Measurements from ENCODE around the gene METTL3.
A peak's percentile ranks its signal among the peaks of the same experiment; 100 is the strongest.

Gene METTL3

GRCh38 chr14:21524575-21525490 lies 13.7 kb upstream of the METTL3 start:
- peak overlapping the region; percentile 63 for H3K9ac ChIP-seq (ENCODE audit: low read length)
- H3K27me3 ChIP-seq (ENCODE audit: control insufficient read depth, insufficient read depth, low read length) = no peaks in the 10 kb centered on the region
- H3K36me3 ChIP-seq (ENCODE audit: control insufficient read depth, insufficient read depth, low read length) = no peaks in the 10 kb centered on the region
- no peaks in the 10 kb centered on the region for H3K9me3 ChIP-seq (ENCODE audit: control insufficient read depth, low read length)
- no peak overlapping the region for H3K4me3 ChIP-seq (ENCODE audit: low read length)
- H3K4me1 ChIP-seq (ENCODE audit: control insufficient read depth, insufficient read depth, low read length) = no peaks in the 10 kb centered on the region

- Histone ChIP-seq H3K36me3 (ENCODE audit: control insufficient read depth, insufficient read depth, low read length) (no peaks in the 10 kb centered on the region), H3K4me1 (ENCODE audit: control insufficient read depth, insufficient read depth, low read length) (no peaks in the 10 kb centered on the region), H3K27me3 (ENCODE audit: control insufficient read depth, insufficient read depth, low read length) (no peaks in the 10 kb centered on the region), H3K9ac (ENCODE audit: low read length) (no peak overlapping the region), H3K4me3 (ENCODE audit: low read length) (no peak overlapping the region), H3K9me3 (ENCODE audit: control insufficient read depth, low read length) (no peaks in the 10 kb centered on the region)
Measured at GRCh38 chr14:21523203-21523602, 12.1 kb upstream of the METTL3 start.

GRCh38 chr14:21521501-21521900 lies 10.4 kb upstream of the METTL3 start:
- Histone ChIP-seq H3K4me3 (ENCODE audit: low read length) (no peak overlapping the region), H3K27me3 (ENCODE audit: control insufficient read depth, insufficient read depth, low read length) (no peaks in the 10 kb centered on the region), H3K36me3 (ENCODE audit: control insufficient read depth, insufficient read depth, low read length) (no peaks in the 10 kb centered on the region), H3K9ac (ENCODE audit: low read length) (no peak overlapping the region), H3K9me3 (ENCODE audit: control insufficient read depth, low read length) (no peaks in the 10 kb centered on the region), H3K4me1 (ENCODE audit: control insufficient read depth, insufficient read depth, low read length) (no peaks in the 10 kb centered on the region)

- Histone ChIP-seq H3K9ac (ENCODE audit: low read length) (no peak overlapping the region), H3K27me3 (ENCODE audit: control insufficient read depth, insufficient read depth, low read length) (no peaks in the 10 kb centered on the region), H3K4me3 (ENCODE audit: low read length) (no peak overlapping the region), H3K9me3 (ENCODE audit: control insufficient read depth, low read length) (no peaks in the 10 kb centered on the region), H3K36me3 (ENCODE audit: control insufficient read depth, insufficient read depth, low read length) (no peaks in the 10 kb centered on the region), H3K4me1 (ENCODE audit: control insufficient read depth, insufficient read depth, low read length) (no peaks in the 10 kb centered on the region)
Measured at GRCh38 chr14:21520767-21521166, 9.6 kb upstream of the METTL3 start.

- Histone ChIP-seq H3K4me1 (ENCODE audit: control insufficient read depth, insufficient read depth, low read length) (no peaks in the 10 kb centered on the region), H3K36me3 (ENCODE audit: control insufficient read depth, insufficient read depth, low read length) (no peaks in the 10 kb centered on the region), H3K27me3 (ENCODE audit: control insufficient read depth, insufficient read depth, low read length) (no peaks in the 10 kb centered on the region), H3K9ac (ENCODE audit: low read length) (no peak overlapping the region), H3K9me3 (ENCODE audit: control insufficient read depth, low read length) (no peaks in the 10 kb centered on the region), H3K4me3 (ENCODE audit: low read length) (no peak overlapping the region)
Measured at GRCh38 chr14:21518725-21519124, 7.6 kb upstream of the METTL3 start.

GRCh38 chr14:21514341-21514740 lies 3.2 kb upstream of the METTL3 start:
- Histone ChIP-seq H3K36me3 (ENCODE audit: control insufficient read depth, insufficient read depth, low read length) (no peaks in the 10 kb centered on the region), H3K4me1 (ENCODE audit: control insufficient read depth, insufficient read depth, low read length) (peaks cover 9% of the 10 kb centered on the region), H3K4me3 (ENCODE audit: low read length) (no peak overlapping the region), H3K9me3 (ENCODE audit: control insufficient read depth, low read length) (no peaks in the 10 kb centered on the region), H3K27me3 (ENCODE audit: control insufficient read depth, insufficient read depth, low read length) (no peaks in the 10 kb centered on the region), H3K9ac (ENCODE audit: low read length) (no peak overlapping the region)

GRCh38 chr14:21509432-21510143 lies 1.6 kb downstream of the METTL3 start:
- Histone ChIP-seq H3K27me3 (ENCODE audit: control insufficient read depth, insufficient read depth, low read length) (no peaks in the 10 kb centered on the region), H3K4me1 (ENCODE audit: control insufficient read depth, insufficient read depth, low read length) (peaks cover 9% of the 10 kb centered on the region), H3K9ac (ENCODE audit: low read length) (peak overlapping the region; percentile 82), H3K36me3 (ENCODE audit: control insufficient read depth, insufficient read depth, low read length) (no peaks in the 10 kb centered on the region), H3K9me3 (ENCODE audit: control insufficient read depth, low read length) (no peaks in the 10 kb centered on the region), H3K4me3 (ENCODE audit: low read length) (no peak overlapping the region)

- Histone ChIP-seq H3K27me3 (ENCODE audit: control insufficient read depth, insufficient read depth, low read length) (no peaks in the 10 kb centered on the region), H3K36me3 (ENCODE audit: control insufficient read depth, insufficient read depth, low read length) (peaks cover 7% of the 10 kb centered on the region), H3K4me3 (ENCODE audit: low read length) (no peak overlapping the region), H3K9me3 (ENCODE audit: control insufficient read depth, low read length) (no peaks in the 10 kb centered on the region), H3K9ac (ENCODE audit: low read length) (no peak overlapping the region), H3K4me1 (ENCODE audit: control insufficient read depth, insufficient read depth, low read length) (peaks cover 9% of the 10 kb centered on the region)
Measured at GRCh38 chr14:21506557-21506956, 4.6 kb downstream of the METTL3 start.

GRCh38 chr14:21505012-21505553 lies 6.1 kb downstream of the METTL3 start:
- H3K4me1 ChIP-seq (ENCODE audit: control insufficient read depth, insufficient read depth, low read length) = peaks cover 5% of the 10 kb centered on the region
- no peak overlapping the region for H3K9ac ChIP-seq (ENCODE audit: low read length)
- no peaks in the 10 kb centered on the region for H3K9me3 ChIP-seq (ENCODE audit: control insufficient read depth, low read length)
- H3K36me3 ChIP-seq (ENCODE audit: control insufficient read depth, insufficient read depth, low read length) = peaks cover 7% of the 10 kb centered on the region
- H3K27me3 ChIP-seq (ENCODE audit: control insufficient read depth, insufficient read depth, low read length) = no peaks in the 10 kb centered on the region
- no peak overlapping the region for H3K4me3 ChIP-seq (ENCODE audit: low read length)

- Histone ChIP-seq H3K9me3 (ENCODE audit: control insufficient read depth, low read length) (no peaks in the 10 kb centered on the region), H3K27me3 (ENCODE audit: control insufficient read depth, insufficient read depth, low read length) (no peaks in the 10 kb centered on the region), H3K4me1 (ENCODE audit: control insufficient read depth, insufficient read depth, low read length) (no peaks in the 10 kb centered on the region), H3K4me3 (ENCODE audit: low read length) (no peak overlapping the region), H3K9ac (ENCODE audit: low read length) (no peak overlapping the region), H3K36me3 (ENCODE audit: control insufficient read depth, insufficient read depth, low read length) (peaks cover 7% of the 10 kb centered on the region)
Measured at GRCh38 chr14:21503376-21503775, 7.8 kb downstream of the METTL3 start.

- Histone ChIP-seq H3K4me1 (ENCODE audit: control insufficient read depth, insufficient read depth, low read length) (no peaks in the 10 kb centered on the region), H3K27me3 (ENCODE audit: control insufficient read depth, insufficient read depth, low read length) (no peaks in the 10 kb centered on the region), H3K36me3 (ENCODE audit: control insufficient read depth, insufficient read depth, low read length) (peaks cover 7% of the 10 kb centered on the region), H3K9ac (ENCODE audit: low read length) (no peak overlapping the region), H3K9me3 (ENCODE audit: control insufficient read depth, low read length) (no peaks in the 10 kb centered on the region), H3K4me3 (ENCODE audit: low read length) (no peak overlapping the region)
Measured at GRCh38 chr14:21501568-21501967, 9.6 kb downstream of the METTL3 start.
